ENCODE measurements around the gene XAGE1A.
"Not testable (repeated sequence)": the region's sequence is repeated elsewhere in the genome, so short reads cannot be mapped to it uniquely, and the experiment has no call there.

- TF ChIP-seq CTCF, POLR2A (IDR thresholded peaks at IDR 0.05): not testable (repeated sequence)
Measured at GRCh38 chrX:52496419-52496772, 788 bp downstream of the XAGE1A start.
